GM18870 (cell line): ENCODE measurements around the gene PSME4.
A peak's percentile ranks its signal among the peaks of the same experiment; 100 is the strongest.
"Not testable (repeated sequence)": the region's sequence is repeated elsewhere in the genome, so short reads cannot be mapped to it uniquely, and the experiment has no call there.

Experiments used
- ATAC-seq: cut with Tn5 transposase; IDR thresholded peaks from one replicate; pipeline ENCODE4 v1.9.1; 2021; ENCODE audit warnings: moderate library complexity; ENCODE audit not compliant: unreplicated experiment

The PSME4 gene

GRCh38 chr2:53964257-53964952, 6.4 kb downstream of the PSME4 start:
- peak; percentile 34 for ATAC-seq

GRCh38 chr2:53961478-53962216, 9.1 kb downstream of the PSME4 start:
- ATAC-seq: not testable (repeated sequence)

- no peak for ATAC-seq
These were observed 10.3 kb downstream of the PSME4 start for GRCh38 chr2:53960476-53960875.

- ATAC-seq: no peak
These were observed 12.3 kb downstream of the PSME4 start for GRCh38 chr2:53958443-53958842.

- ATAC-seq: no peak
These were observed 18.3 kb downstream of the PSME4 start for GRCh38 chr2:53952519-53952918.

GRCh38 chr2:53949457-53949856, 21.3 kb downstream of the PSME4 start:
- ATAC-seq: peak; percentile 44

- ATAC-seq: no peak
These were observed 25.3 kb downstream of the PSME4 start for GRCh38 chr2:53945538-53945937.

- ATAC-seq: no peak
These were observed 26.3 kb downstream of the PSME4 start for GRCh38 chr2:53944542-53944941.

- ATAC-seq: no peak
These were observed 28.5 kb downstream of the PSME4 start for GRCh38 chr2:53942280-53942679.

- ATAC-seq: peak; percentile 72
These were observed 29.0 kb downstream of the PSME4 start for GRCh38 chr2:53941749-53942148.

GRCh38 chr2:53939656-53940055, 31.1 kb downstream of the PSME4 start:
- no peak for ATAC-seq

GRCh38 chr2:53938904-53939303, 31.9 kb downstream of the PSME4 start:
- no peak for ATAC-seq

GRCh38 chr2:53933329-53933728, 37.5 kb downstream of the PSME4 start:
- ATAC-seq: no peak

- not testable (repeated sequence) for ATAC-seq
These were observed 44.5 kb downstream of the PSME4 start for GRCh38 chr2:53926321-53926720.

GRCh38 chr2:53913721-53914120, 57.1 kb downstream of the PSME4 start:
- ATAC-seq: peak; percentile 95

- no peak for ATAC-seq
These were observed 59.2 kb downstream of the PSME4 start for GRCh38 chr2:53911434-53912189.

- no peak for ATAC-seq
These were observed 63.2 kb downstream of the PSME4 start for GRCh38 chr2:53907582-53907981.

GRCh38 chr2:53905396-53905795, 65.4 kb downstream of the PSME4 start:
- no peak for ATAC-seq

- no peak for ATAC-seq
These were observed 67.8 kb downstream of the PSME4 start for GRCh38 chr2:53903011-53903410.

GRCh38 chr2:53901192-53901591, 69.6 kb downstream of the PSME4 start:
- no peak for ATAC-seq

- no peak for ATAC-seq
These were observed 73.9 kb downstream of the PSME4 start for GRCh38 chr2:53896864-53897263.
